AG04449 (cell line): ENCODE data around the gene TRIM37.
"Not testable (repeated sequence)": the region's sequence is repeated elsewhere in the genome, so short reads cannot be mapped to it uniquely, and the experiment has no call there.

Source experiments
- CTCF ChIA-PET: fragments of 350-600 bp; formaldehyde crosslinking; extraction: SDS; loops from one replicate; lab custom pipeline; 2021; ENCODE audit warnings: antibody characterized with exemption; lab: Yijun Ruan, JAX
- POLR2A ChIA-PET: fragments of 400-600, 350-600 bp; formaldehyde crosslinking; extraction: SDS; loops from one replicate; lab custom pipeline; 2020; ENCODE audit warnings: antibody characterized with exemption, inconsistent platforms; lab: Yijun Ruan, JAX
- DNase-seq: peaks from one replicate; pipeline ENCODE4 v3.0.0-alpha.2; 2010; ENCODE audit warnings: low read depth, low spot score
- H3K4me3 ChIP-seq: 2 replicates; pipeline ENCODE4 v1.5.1; 2011; ENCODE audit warnings: low read depth, mild to moderate bottlenecking, control low read depth, low read length
- TF ChIP-seq, protein P1 (sequence below): IDR thresholded peaks from one replicate; pipeline ENCODE4 v1.5.1; 2011; ENCODE audit warnings: mild to moderate bottlenecking, moderate library complexity, low read length, control low read depth, inconsistent platforms; ENCODE audit not compliant: insufficient read depth; ENCODE audit errors: missing control alignments

TRIM37 gene

DNA sequence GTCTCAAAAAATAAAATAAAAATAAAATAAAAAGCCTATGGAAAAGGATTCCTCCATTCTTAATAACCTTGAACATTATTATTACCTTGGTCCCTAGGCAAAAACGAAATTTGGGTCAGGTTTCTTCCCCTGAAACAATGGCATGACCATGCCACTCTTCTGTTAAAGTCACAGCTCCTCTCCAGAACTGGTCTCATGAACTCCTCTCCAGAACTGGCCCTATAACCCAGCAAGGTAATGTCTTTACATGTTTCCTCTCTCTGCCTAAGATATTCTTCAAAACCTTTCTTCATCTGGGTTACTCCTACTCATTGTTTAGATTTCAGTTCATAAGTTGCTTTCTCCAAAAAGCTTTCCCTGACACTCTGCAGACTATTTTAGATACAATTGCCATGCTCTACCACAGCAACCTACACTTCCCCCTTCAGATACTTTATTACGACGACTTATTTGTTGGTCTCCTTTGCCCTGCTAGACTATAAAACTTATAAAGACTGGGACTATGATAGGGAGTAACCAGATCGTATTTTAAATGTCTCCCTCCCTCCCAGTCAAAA lies 13.5 kb downstream of the TRIM37 start:
- CTCF ChIA-PET, result interaction anchor here (2.5 kb wide), 1 partner anchor 11 kb away, joined by 11 read pairs; no protein-coding TSS in a partner anchor
- POLR2A ChIA-PET, result interaction anchor here (1.1 kb wide), 1 partner anchor 461 kb away, joined by 3 read pairs; no protein-coding TSS in a partner anchor
- H3K4me3 ChIP-seq, result no peak overlapping the region; the same call in 1 of the 2 replicates
- DNase-seq, result no peak
- TF ChIP-seq, protein P1, sequence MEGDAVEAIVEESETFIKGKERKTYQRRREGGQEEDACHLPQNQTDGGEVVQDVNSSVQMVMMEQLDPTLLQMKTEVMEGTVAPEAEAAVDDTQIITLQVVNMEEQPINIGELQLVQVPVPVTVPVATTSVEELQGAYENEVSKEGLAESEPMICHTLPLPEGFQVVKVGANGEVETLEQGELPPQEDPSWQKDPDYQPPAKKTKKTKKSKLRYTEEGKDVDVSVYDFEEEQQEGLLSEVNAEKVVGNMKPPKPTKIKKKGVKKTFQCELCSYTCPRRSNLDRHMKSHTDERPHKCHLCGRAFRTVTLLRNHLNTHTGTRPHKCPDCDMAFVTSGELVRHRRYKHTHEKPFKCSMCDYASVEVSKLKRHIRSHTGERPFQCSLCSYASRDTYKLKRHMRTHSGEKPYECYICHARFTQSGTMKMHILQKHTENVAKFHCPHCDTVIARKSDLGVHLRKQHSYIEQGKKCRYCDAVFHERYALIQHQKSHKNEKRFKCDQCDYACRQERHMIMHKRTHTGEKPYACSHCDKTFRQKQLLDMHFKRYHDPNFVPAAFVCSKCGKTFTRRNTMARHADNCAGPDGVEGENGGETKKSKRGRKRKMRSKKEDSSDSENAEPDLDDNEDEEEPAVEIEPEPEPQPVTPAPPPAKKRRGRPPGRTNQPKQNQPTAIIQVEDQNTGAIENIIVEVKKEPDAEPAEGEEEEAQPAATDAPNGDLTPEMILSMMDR, result no peak

DNA sequence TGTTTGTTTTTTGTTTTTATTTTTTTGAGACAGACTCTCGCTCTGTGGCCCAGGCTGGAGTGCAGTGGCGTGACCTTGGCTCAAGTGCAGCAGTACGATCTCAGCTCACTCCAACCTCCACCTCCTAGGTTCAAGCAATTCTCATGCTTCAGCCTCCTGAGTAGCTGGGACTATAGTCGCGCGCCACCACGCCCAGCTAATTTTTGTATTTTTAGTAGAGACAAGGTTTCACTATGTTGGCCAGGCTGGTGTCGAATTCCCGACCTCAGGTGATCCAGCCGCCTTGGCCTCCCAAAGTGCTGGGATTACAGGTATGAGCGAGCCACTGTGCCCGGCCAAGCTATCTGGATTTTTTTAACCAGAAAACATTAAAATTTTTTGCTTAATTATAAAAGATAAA lies 16.1 kb downstream of the TRIM37 start:
- H3K4me3 ChIP-seq, POLR2A ChIA-PET, DNase-seq, CTCF ChIA-PET: not testable (repeated sequence)

DNA sequence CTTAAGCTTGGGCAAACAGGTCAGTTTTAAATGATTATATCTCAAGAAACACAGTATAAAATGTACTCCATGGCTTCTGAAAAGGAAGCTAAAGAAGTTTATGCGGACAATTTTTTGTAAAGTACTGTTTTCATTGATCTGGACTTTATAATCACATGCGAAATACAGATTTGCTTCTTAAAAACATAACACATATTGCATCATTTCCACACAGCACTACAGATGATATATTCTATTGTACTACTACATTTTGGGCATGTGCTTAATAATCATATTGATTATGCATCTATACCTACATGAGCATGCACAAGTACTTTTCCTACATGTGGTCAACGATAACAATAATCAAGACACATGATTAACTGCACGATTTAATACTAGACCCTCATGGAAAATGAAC lies 22.5 kb downstream of the TRIM37 start:
- ChIA-PET CTCF (interaction anchor here (1.0 kb wide), 1 partner anchor 20 kb away, joined by 3 read pairs; no protein-coding TSS in a partner anchor), POLR2A (no interaction called here)
- no peak overlapping the region for H3K4me3 ChIP-seq
- TF ChIP-seq, protein P1, result no peak
- DNase-seq, result no peak

DNA sequence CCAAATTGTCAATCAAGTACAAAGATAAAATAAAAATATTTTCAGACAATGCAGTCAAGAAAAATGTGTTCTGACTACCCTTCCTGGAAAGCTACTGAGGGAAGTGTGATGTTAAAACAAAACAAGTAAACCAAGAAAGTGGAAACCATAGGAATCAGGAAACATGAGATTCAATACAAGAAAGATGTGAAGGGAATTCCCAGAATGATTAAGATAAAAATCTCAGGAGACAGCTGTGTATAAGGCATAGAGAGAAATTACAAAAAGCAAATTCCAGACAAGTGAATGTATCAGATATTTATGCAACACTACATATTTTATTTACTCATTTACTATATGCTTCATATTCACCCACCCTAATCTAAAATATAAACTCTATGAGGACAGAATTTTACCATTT lies 32.2 kb downstream of the TRIM37 start:
- ChIA-PET POLR2A (no interaction called here), CTCF (no interaction called here)
- TF ChIP-seq, protein P1, result no peak
- DNase-seq, result peak; percentile 46
- H3K4me3 ChIP-seq, result no peak overlapping the region

DNA sequence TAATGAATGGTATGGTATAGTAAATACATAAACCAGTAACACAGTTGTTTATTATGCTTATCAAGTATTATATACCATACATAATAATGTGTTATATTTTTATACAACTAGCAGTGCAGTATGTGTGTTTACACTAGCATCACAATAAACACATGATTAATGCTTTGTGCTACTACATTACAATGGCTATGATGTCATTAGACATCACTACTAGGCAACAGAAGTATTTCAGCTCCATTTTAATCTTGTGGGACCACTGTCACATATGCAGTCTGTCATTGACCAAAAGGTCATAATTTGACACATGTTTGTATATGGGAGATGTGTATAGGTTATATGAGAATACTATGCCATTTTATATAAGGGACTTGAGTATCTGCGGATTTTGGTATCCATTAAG lies 32.7 kb downstream of the TRIM37 start:
- TF ChIP-seq, protein P1, result no peak
- POLR2A ChIA-PET, result no interaction called here
- no peak for DNase-seq
- no peak overlapping the region for H3K4me3 ChIP-seq
- CTCF ChIA-PET, result no interaction called here

DNA sequence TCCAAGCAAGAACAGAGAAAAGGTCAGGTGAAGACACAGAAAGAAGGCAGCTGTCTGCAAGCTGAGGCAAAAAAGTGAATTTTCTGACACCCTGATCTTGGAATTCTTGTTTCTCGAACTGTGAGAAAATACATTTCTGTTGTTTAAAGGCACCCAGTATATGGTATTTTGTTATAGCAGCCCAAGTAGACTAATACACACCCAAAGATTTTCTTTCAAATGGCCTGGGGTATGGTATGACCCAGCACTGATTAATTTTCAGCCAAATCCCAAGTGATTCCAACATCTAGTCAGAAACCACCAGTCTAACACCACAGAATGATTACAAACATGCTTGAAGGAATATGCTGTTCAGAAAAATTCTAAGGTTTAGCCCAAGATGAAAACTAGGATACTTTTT lies 36.8 kb downstream of the TRIM37 start:
- CTCF ChIA-PET, result no interaction called here
- no peak for DNase-seq
- TF ChIP-seq, protein P1, result no peak
- H3K4me3 ChIP-seq, result no peak overlapping the region
- POLR2A ChIA-PET, result no interaction called here

DNA sequence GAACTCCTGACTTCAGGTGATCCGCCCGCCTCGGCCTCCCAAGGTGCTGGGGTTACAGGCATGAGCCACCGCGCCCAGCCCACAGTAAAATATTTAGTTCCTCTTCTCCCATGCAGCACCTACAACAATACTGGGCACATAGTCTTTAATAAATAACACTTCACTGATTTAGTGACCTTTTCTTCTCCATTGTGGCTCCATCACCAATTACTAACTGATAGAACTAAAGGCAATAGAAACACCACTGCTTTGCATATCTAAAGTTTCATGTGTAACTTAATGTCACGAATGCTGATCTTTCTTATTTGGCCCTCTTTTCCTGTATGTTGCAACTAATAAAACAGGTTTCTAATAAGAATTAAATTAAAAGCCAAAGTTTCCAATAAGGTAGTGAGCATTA lies 38.9 kb downstream of the TRIM37 start:
- no peak overlapping the region for H3K4me3 ChIP-seq
- TF ChIP-seq, protein P1, result no peak
- POLR2A ChIA-PET, result no interaction called here
- CTCF ChIA-PET, result no interaction called here
- DNase-seq, result no peak
